GM12864 (cell line): Measurements from ENCODE around the gene TULP3.

Source experiments
- DNase-seq: peaks from one replicate; pipeline ENCODE4 v3.0.0-alpha.2; 2011; ENCODE audit warnings: low read depth
- H3K4me3 ChIP-seq: 2 replicates; pipeline ENCODE4 v1.5.1; 2011; ENCODE audit warnings: mild to moderate bottlenecking, low read depth, low read length, control low read depth
- TF ChIP-seq, protein P1 (sequence below): IDR thresholded peaks from 2 replicates; pipeline ENCODE4 v1.5.1; 2011; ENCODE audit warnings: low read depth, mild to moderate bottlenecking, moderate library complexity, low read length, control low read depth, inconsistent platforms; ENCODE audit errors: missing control alignments

TULP3 gene, protein sequence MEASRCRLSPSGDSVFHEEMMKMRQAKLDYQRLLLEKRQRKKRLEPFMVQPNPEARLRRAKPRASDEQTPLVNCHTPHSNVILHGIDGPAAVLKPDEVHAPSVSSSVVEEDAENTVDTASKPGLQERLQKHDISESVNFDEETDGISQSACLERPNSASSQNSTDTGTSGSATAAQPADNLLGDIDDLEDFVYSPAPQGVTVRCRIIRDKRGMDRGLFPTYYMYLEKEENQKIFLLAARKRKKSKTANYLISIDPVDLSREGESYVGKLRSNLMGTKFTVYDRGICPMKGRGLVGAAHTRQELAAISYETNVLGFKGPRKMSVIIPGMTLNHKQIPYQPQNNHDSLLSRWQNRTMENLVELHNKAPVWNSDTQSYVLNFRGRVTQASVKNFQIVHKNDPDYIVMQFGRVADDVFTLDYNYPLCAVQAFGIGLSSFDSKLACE

DNA sequence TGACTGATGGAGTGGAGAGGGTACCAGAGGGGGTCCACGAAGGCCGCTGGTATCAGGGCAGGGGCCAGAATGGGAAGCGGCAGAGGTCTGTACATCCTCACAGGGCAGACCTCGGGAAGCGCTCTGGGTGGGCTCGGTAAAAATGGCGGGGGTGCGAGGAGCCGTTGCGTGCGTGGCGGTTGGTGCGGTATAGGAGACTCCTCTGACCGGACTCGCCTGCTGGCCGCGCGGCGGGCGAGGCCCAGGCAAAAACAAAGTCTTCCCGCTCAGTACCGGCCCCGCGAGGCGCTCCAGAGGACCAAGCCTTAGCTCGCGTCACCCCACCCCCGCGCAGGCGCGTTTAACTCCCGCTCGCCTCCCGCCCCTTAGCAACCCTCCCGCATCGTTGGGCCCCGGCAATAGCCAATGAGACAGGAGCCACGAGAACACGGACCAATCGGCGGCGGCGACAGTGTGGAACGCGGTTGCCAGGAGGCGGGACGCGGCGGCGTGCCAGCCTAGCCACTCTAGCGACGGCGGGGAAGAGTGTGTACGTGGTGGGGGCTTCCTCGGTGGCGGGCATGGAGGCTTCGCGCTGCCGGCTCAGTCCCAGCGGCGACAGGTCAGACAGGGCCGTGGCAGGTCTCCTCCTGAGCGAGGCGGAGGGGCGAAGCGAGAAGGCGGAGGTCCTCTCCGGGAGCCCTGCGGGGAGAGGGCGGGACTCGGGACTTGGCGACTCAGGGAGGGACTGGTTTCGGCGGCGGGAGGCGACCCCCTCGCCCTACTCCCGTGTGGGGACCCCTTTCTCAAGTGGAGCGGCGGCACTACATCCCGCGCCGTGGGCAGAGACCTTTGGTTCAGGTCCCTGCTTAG lies at the start of gene TULP3:
Gene TULP3 (plus strand): TSS at position 504 of the 852 bp plus-strand sequence. CDS start 57 bp downstream, at position 561.
- TF ChIP-seq, protein P1, sequence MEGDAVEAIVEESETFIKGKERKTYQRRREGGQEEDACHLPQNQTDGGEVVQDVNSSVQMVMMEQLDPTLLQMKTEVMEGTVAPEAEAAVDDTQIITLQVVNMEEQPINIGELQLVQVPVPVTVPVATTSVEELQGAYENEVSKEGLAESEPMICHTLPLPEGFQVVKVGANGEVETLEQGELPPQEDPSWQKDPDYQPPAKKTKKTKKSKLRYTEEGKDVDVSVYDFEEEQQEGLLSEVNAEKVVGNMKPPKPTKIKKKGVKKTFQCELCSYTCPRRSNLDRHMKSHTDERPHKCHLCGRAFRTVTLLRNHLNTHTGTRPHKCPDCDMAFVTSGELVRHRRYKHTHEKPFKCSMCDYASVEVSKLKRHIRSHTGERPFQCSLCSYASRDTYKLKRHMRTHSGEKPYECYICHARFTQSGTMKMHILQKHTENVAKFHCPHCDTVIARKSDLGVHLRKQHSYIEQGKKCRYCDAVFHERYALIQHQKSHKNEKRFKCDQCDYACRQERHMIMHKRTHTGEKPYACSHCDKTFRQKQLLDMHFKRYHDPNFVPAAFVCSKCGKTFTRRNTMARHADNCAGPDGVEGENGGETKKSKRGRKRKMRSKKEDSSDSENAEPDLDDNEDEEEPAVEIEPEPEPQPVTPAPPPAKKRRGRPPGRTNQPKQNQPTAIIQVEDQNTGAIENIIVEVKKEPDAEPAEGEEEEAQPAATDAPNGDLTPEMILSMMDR: no peak
- peak; percentile 84 for DNase-seq
- peak within 1 kb of the TSS; percentile 81 for H3K4me3 ChIP-seq

DNA sequence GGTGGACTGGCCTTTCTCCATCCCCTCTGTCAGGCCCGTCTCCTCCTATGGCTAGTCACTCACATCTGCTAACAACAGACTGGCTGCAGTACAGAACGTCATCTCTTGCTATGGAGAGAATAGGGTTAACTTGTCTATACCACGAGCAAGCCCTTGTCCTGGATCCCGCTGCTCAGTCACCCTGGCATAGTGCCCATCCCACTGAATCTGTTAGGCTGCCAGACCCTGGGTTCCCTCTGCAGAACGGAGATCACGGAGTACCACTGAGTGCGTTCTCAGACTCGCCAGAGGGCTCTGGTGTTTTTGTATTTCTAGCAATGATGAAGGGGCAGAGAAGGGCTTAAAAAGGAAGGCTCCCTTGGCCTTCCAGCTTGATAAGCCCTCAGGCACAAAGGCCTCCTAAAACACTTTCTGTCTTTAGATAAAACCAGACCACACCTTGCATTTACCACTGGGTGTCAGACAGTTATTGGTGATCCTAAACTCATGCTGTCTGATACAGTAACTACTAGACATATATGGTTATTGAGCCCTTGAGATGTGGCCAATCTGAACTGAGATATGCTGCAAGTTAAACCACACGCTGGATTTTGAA lies 49.5 kb upstream of the TULP3 start:
- TF ChIP-seq, protein P1: no peak
- no peak overlapping the region for H3K4me3 ChIP-seq
- DNase-seq: no peak

DNA sequence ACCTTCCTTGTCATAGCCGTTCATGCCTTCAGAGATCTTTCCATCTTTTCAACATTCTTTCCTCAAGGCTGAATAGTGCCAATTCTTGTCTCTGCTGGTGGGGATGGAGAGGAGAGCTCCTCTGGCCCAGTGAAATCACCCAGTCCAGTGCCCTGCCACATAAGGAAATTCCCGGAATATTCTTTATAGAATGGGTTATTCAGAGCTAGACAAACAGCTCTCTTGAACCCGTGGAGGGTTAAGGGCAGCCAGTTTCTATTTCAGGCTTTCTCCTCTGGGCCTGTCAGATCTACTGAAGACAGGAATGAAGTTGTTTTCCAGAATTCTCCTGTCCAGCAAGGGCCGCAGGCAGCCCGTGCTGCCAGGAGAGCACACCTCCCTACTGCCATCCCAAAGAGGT lies 47.7 kb upstream of the TULP3 start:
- no peak overlapping the region for H3K4me3 ChIP-seq
- DNase-seq: no peak
- TF ChIP-seq, protein P1: no peak

DNA sequence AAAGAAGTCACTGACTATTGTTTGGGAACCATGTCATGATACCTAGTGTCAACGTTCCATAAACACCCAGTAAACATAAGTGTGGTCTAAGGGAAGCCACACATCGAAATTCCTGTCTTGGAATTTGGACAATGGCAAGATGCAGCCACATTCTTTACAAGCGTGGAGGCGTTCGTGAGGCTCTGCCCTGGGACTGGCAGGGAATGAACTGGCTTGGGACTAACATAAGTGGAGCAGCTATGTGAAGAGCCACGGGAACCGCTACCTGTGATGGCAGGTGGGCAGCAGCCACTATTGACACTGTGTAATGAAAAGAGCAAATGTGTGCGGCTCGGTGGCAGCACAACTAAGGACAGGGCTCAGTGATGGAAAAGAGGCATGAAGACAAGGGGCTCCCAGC lies 45.9 kb upstream of the TULP3 start:
- no peak overlapping the region for H3K4me3 ChIP-seq
- DNase-seq: no peak
- TF ChIP-seq, protein P1: no peak

DNA sequence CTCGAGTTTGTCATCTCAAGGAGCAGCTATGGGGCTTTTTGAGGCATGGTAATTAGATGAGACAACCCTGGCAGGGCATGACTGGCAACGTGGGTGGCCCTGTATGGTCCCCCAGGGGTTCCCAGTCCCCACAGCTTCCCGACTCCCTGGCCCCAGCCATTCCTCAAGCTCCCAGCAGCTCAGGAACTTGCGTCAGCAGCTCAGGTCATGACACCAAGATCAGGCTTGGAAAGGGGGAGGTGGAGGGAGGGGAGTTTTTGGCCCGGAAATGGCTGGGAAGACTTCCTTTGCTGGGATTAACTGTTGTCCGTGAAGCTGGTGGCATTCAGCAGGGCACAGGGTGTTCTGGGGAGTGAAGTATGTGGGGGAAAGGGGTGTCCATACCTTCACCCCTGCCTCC lies 45.4 kb upstream of the TULP3 start:
- TF ChIP-seq, protein P1: no peak
- H3K4me3 ChIP-seq: no peak overlapping the region
- DNase-seq: no peak

DNA sequence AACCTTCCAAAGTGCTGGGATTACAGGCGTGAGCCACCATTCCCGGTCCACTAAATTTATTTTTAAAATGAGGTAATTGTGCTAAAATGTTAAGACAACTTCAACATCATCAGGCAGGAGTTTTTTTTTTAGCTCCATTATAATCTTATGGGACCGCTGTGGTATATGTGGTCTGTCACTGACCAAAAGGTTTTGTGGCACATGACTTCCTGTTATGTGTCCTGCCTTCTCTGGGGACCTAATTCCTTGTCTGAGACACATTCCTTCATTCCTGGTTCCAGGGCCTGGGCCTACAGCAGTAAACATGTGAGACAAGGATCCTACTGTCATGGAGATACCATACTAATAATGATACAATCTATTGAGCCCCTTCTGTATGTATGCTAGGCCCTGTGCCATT lies 38.8 kb upstream of the TULP3 start:
- no peak overlapping the region for H3K4me3 ChIP-seq
- no peak for DNase-seq
- TF ChIP-seq, protein P1: no peak
